ENCODE data around the gene ANTXR2.

GRCh38 chr4:79907001-79907400 is 166.0 kb downstream of the ANTXR2 start:
- TF ChIP-seq EZH2phosphoT487 (IDR thresholded peaks at IDR 0.05; ENCODE audit: low read length) (no peak), CTCF (IDR thresholded peaks at IDR 0.05; ENCODE audit: low read length) (no peak), EZH2 (optimal IDR thresholded peaks at IDR 0.05; ENCODE audit: low read depth, low read length) (no peak)

Data from MM.1S (cell line).